Endothelial cell of umbilical vein (primary cell): ENCODE results near the gene LRRC70. TPM values are rescaled to one million over a fixed set of nuclear protein-coding genes. Genes with fewer than 3 reads are reported as not detected.

Experiments used
- BruUV-seq: library from RNA; stranded (reverse); fragments of 400-500 nt; replicated peaks from 2 replicates; lab custom pipeline; 2021; lab: Mats Ljungman, UMichigan
- CTCF ChIA-PET: fragments of 300-600, 350-600 bp; sonication (Branson Sonifier 250); formaldehyde crosslinking; loops from one replicate; lab custom pipeline; 2021; ENCODE audit warnings: antibody characterized with exemption, inconsistent platforms; lab: Charles Lee
- POLR2A ChIA-PET: fragments of 300-600, 350-600 bp; sonication (Branson Sonifier 250); formaldehyde crosslinking; loops from one replicate; lab custom pipeline; 2021; ENCODE audit warnings: antibody characterized with exemption, inconsistent platforms; lab: Charles Lee
- DNase-seq: peaks from one replicate; pipeline ENCODE4 v3.0.0-alpha.2; 2011; ENCODE audit warnings: low read depth, low spot score
- FAIRE-seq: peaks from 2 replicates; lab custom pipeline; 2011; peaks lifted over from hg19 to GRCh38; lab: Jason Lieb, UNC
- H2AFZ ChIP-seq: 2 replicates; pipeline ENCODE4 v1.6.0; 2012; ENCODE audit warnings: low read depth, low read length, control low read depth, inconsistent platforms
- H3K27ac ChIP-seq: 2 replicates; pipeline ENCODE4 v1.5.1; 2011; ENCODE audit warnings: low read depth, mild to moderate bottlenecking, control low read depth, low read length, moderate library complexity; ENCODE audit not compliant: insufficient read depth
- H3K27me3 ChIP-seq, 2 experiments: 2 replicates each; pipeline versions ENCODE4 v1.6.0 to v1.6.1; 2011; ENCODE audit warnings: low read length in 2 of 2, mixed read lengths in 1 of 2; ENCODE audit not compliant: control insufficient read depth in 2 of 2, insufficient read depth in 2 of 2
- H3K36me3 ChIP-seq, 2 experiments: 2 replicates in 1 of 2; 3 replicates in 1 of 2; pipeline ENCODE4 v1.5.1; 2011; ENCODE audit warnings: low read length in 2 of 2, mild to moderate bottlenecking in 1 of 2, moderate library complexity in 1 of 2; ENCODE audit not compliant: control insufficient read depth in 2 of 2, insufficient read depth in 2 of 2; ENCODE audit errors: extremely low read depth in 1 of 2
- H3K4me1 ChIP-seq: 3 replicates; pipeline ENCODE4 v1.5.1; 2011; ENCODE audit warnings: mild to moderate bottlenecking, low read length; ENCODE audit not compliant: control insufficient read depth, insufficient read depth; ENCODE audit errors: extremely low read depth
- H3K4me2 ChIP-seq: 2 replicates; pipeline ENCODE4 v1.6.1; 2011; ENCODE audit warnings: low read length, control low read depth, mixed read lengths; ENCODE audit not compliant: insufficient read depth
- H3K4me3 ChIP-seq, 3 experiments: fragments of 200-600 bp in 1 of 3; sonication (generic), shearing (Covaris generic) in 1 of 3; replicated peaks in 1 of 3; 2 replicates each; pipeline ENCODE4 v1.5.1; 2011 to 2016; ENCODE audit warnings: control low read depth in 3 of 3, low read length in 3 of 3, mild to moderate bottlenecking in 2 of 3, inconsistent platforms in 1 of 3, low read depth in 1 of 3, moderate library complexity in 1 of 3; ENCODE audit not compliant: insufficient read depth in 1 of 3
- H3K79me2 ChIP-seq: 2 replicates; pipeline ENCODE4 v1.6.0; 2012; ENCODE audit warnings: low read length, inconsistent platforms; ENCODE audit not compliant: control insufficient read depth, insufficient read depth
- H3K9ac ChIP-seq: replicated peaks from 2 replicates; pipeline ENCODE3; 2011; ENCODE audit warnings: low read length, control low read depth; ENCODE audit not compliant: insufficient read depth; ENCODE audit errors: extremely low read depth
- H3K9me1 ChIP-seq: replicated peaks from 3 replicates; pipeline ENCODE4 v1.6.0; 2011; ENCODE audit warnings: mild to moderate bottlenecking, low read length; ENCODE audit not compliant: control insufficient read depth, insufficient read depth; ENCODE audit errors: extremely low read depth
- H3K9me3 ChIP-seq: replicated peaks from 2 replicates; pipeline ENCODE4 v1.5.1; 2012; ENCODE audit warnings: low read length, inconsistent platforms; ENCODE audit not compliant: control insufficient read depth, insufficient read depth
- H4K20me1 ChIP-seq: replicated peaks from 2 replicates; pipeline ENCODE3; 2011; ENCODE audit warnings: mild to moderate bottlenecking, low read length; ENCODE audit not compliant: control insufficient read depth, insufficient read depth; ENCODE audit errors: extremely low read depth
- CTCF ChIP-seq, 2 donors: IDR thresholded peaks; 1 replicate in 1 of 2; 2 replicates in 1 of 2; pipeline ENCODE4 v1.5.1; 2011; ENCODE audit warnings: low read length in 2 of 2, mild to moderate bottlenecking in 2 of 2, moderate library complexity in 2 of 2, control low read depth in 1 of 2, inconsistent platforms in 1 of 2, low read depth in 1 of 2; ENCODE audit not compliant: insufficient read depth in 1 of 2; ENCODE audit errors: extremely low read depth in 1 of 2
- EZH2 ChIP-seq: IDR thresholded peaks from 2 replicates; pipeline ENCODE4 v1.6.1; 2012; ENCODE audit warnings: borderline replicate concordance, low read depth, mild to moderate bottlenecking, moderate library complexity, low read length, inconsistent platforms; ENCODE audit not compliant: severe bottlenecking
- FOS ChIP-seq: IDR thresholded peaks from 2 replicates; pipeline ENCODE4 v1.6.1; 2011; ENCODE audit warnings: mild to moderate bottlenecking, low read length, moderate library complexity, borderline replicate concordance; ENCODE audit not compliant: insufficient read depth
- GATA2 ChIP-seq: IDR thresholded peaks from 2 replicates; pipeline ENCODE4 v1.7.0; 2011; ENCODE audit warnings: low read depth, mild to moderate bottlenecking, moderate library complexity, mixed read lengths, low read length; ENCODE audit not compliant: insufficient read length, insufficient read depth
- JUN ChIP-seq: IDR thresholded peaks from 2 replicates; pipeline ENCODE4 v1.6.1; 2011; ENCODE audit warnings: borderline replicate concordance, low read depth; ENCODE audit not compliant: insufficient read length, insufficient read depth
- MAX ChIP-seq: IDR thresholded peaks from 2 replicates; pipeline ENCODE4 v1.6.1; 2011; ENCODE audit not compliant: insufficient read depth, insufficient read length
- MYC ChIP-seq: IDR thresholded peaks from one replicate; pipeline ENCODE4 v1.6.1; 2011; ENCODE audit warnings: mild to moderate bottlenecking, low read depth, low read length
- POLR2A ChIP-seq: IDR thresholded peaks from 2 replicates; pipeline ENCODE4 v1.6.1; 2012; ENCODE audit warnings: low read depth, mild to moderate bottlenecking, control low read depth, low read length
- POLR2AphosphoS5 ChIP-seq: IDR thresholded peaks from 2 replicates; pipeline ENCODE4 v1.6.1; 2012; ENCODE audit warnings: low read depth, mild to moderate bottlenecking, control low read depth, low read length, moderate library complexity; ENCODE audit not compliant: insufficient read depth
- dilution Hi-C: fragments of 300-500 bp; cut with MboI; formaldehyde crosslinking; loops from one replicate; pipeline ENCODE4 v1.15.0; 2019; ENCODE audit warnings: low sequenced_read_pairs; ENCODE audit not compliant: extremely low pct_ligation_motif_present
- intact Hi-C: fragments of 100-400 bp; cut with micrococcal nuclease; formaldehyde crosslinking; loops from one replicate; pipeline ENCODE4 v1.10.0; 2022
- polyA plus RNA-seq, 4 experiments: library from polyadenylated mRNA; depleted of rRNA in 3 of 4; stranded (reverse) in 3 of 4; unstranded in 1 of 4; fragments of >200 nt; gene quantifications; 2 replicates each; pipeline versions ENCODE4 v1.2.1 to v1.2.3, GENCODE V29; 2011 to 2012; ENCODE audit warnings: missing spikeins in 1 of 4
- total RNA-seq: library from RNA; stranded (reverse); gene quantifications from 2 replicates; pipeline ENCODE4 v1.2.3, GENCODE V29; 2021

LRRC70 gene
- total and polyA plus RNA-seq, 2 donors (not counting 3 experiments of a cell fraction or from before 2014, with no cell fraction given) = 24.5 to 32.6 TPM

- H3K27me3 ChIP-seq = no peaks in the 10 kb centered on the region
- no peak overlapping the region for H2AFZ ChIP-seq
- no peaks in the 10 kb centered on the region for H4K20me1 ChIP-seq
- no peaks in the 10 kb centered on the region for H3K9me3 ChIP-seq
- H3K36me3 ChIP-seq = no peaks in the 10 kb centered on the region
- no peak overlapping the region for H3K9ac ChIP-seq
- no peak overlapping the region for H3K4me3 ChIP-seq
- H3K4me1 ChIP-seq = peaks cover 39% of the 10 kb centered on the region
- BruUV-seq = no TSS peak
- intact Hi-C loops = loop anchor here (2.0 to 5.0 kb wide), 3 partner anchors 36 to 268 kb away; partner anchors contain the start of gene KIF2A
- CTCF ChIA-PET = no interaction called here
- FAIRE-seq (no peak), DNase-seq (peak; percentile 48)
- H3K79me2 ChIP-seq = peaks cover 17% of the 10 kb centered on the region
- no peaks in the 10 kb centered on the region for H3K9me1 ChIP-seq
- POLR2A ChIA-PET = no interaction called here
- H3K27ac ChIP-seq = no peak overlapping the region
- H3K4me2 ChIP-seq = peak overlapping the region; percentile 2
- no peak for TF ChIP-seq FOS
- no peak for TF ChIP-seq POLR2A
- no peak for TF ChIP-seq MAX
- dilution Hi-C loops = no loop called here
Observed at GRCh38 chr5:62575066-62575465, 3.6 kb upstream of the LRRC70 start.

- no peaks in the 10 kb centered on the region for H3K9me3 ChIP-seq
- H4K20me1 ChIP-seq = no peaks in the 10 kb centered on the region
- POLR2A ChIA-PET = no interaction called here
- H3K9ac ChIP-seq = no peak overlapping the region
- no peak for TF ChIP-seq POLR2A
- no peak for TF ChIP-seq JUN
- TF ChIP-seq POLR2AphosphoS5 = no peak
- TF ChIP-seq CTCF (IDR thresholded peaks at IDR 0.05; ENCODE audit: extremely low read depth in 1 of 2, insufficient read depth in 1 of 2, low read depth in 1 of 2, low read length in 2 of 2) = no peak
- no peak for TF ChIP-seq EZH2
- TF ChIP-seq MYC = no peak
- TF ChIP-seq FOS = no peak
- TF ChIP-seq MAX = no peak
- TF ChIP-seq GATA2 = no peak
- dilution Hi-C loops = no loop called here
- BruUV-seq = no TSS peak
- H3K36me3 ChIP-seq = no peaks in the 10 kb centered on the region
- CTCF ChIA-PET = interaction anchor here (2.2 kb wide), 1 partner anchor 203 kb away, joined by 5 read pairs; no protein-coding TSS in a partner anchor
- H3K4me3 ChIP-seq = no peak overlapping the region
- no peak for DNase-seq
- H3K27me3 ChIP-seq = no peaks in the 10 kb centered on the region
- H3K27ac ChIP-seq = no peak overlapping the region
- FAIRE-seq = no peak
- H3K79me2 ChIP-seq = peaks cover 22% of the 10 kb centered on the region
- peaks cover 43% of the 10 kb centered on the region for H3K4me1 ChIP-seq
- peak overlapping the region; percentile 27 for H3K4me2 ChIP-seq
- no peak overlapping the region for H2AFZ ChIP-seq
- H3K9me1 ChIP-seq = no peaks in the 10 kb centered on the region
- intact Hi-C loops = loop anchor here (2.0 to 5.0 kb wide), 3 partner anchors 37 to 268 kb away; partner anchors contain the start of gene KIF2A
Observed at GRCh38 chr5:62575489-62575888, 3.1 kb upstream of the LRRC70 start.
